Lower leg skin (tissue), 4 donors: ENCODE results near the gene MAD1L1. TPM values are rescaled to one million over a fixed set of nuclear protein-coding genes. Genes with fewer than 3 reads are reported as not detected.

Source experiments
- DNase-seq, 2 donors: peaks; one replicate each; pipeline ENCODE4 v3.0.0-alpha.2; 2019; ENCODE audit warnings: low spot score in 2 of 2
- H3K4me3 ChIP-seq: fragments of 200-600 bp; sonication (generic); 2 replicates; pipeline ENCODE4 v1.5.1; 2017; ENCODE audit warnings: mild to moderate bottlenecking, low read depth; ENCODE audit not compliant: poor library complexity, severe bottlenecking
- CTCF ChIP-seq, 3 donors: fragments of 450-650 bp; IDR thresholded peaks; one replicate each; pipeline ENCODE4 v1.5.1; 2016; ENCODE audit warnings: antibody characterized with exemption in 3 of 3, mild to moderate bottlenecking in 3 of 3, moderate library complexity in 2 of 3
- POLR2A ChIP-seq, 2 donors: fragments of 450-650 bp; IDR thresholded peaks; one replicate each; pipeline ENCODE4 v1.6.1; 2016 to 2017; ENCODE audit warnings: antibody characterized with exemption in 2 of 2, mild to moderate bottlenecking in 1 of 2, moderate library complexity in 1 of 2
- WGBS, 2 donors: methylation state at CpG; one replicate each; pipeline ENCODE4 v1.1.5; 2018; 5-methylcytosine and 5-hydroxymethylcytosine counted together
- intact Hi-C: fragments of 100-400 bp; cut with DNase I; formaldehyde crosslinking; loops from one replicate; pipeline ENCODE4 v1.15.0; 2023; ENCODE audit warnings: low total_unique reads
- total RNA-seq, 4 donors: library from RNA; depleted of rRNA; stranded (reverse); fragments of >200 nt; gene quantifications; one replicate each; pipeline ENCODE4 v1.1.0, GENCODE V29; 2016

The MAD1L1 gene
- total RNA-seq, 4 donors from 2014 or later: 37.7 to 77.8 (median 59.4) TPM

- TF ChIP-seq POLR2A (IDR thresholded peaks at IDR 0.05): no peak
- TF ChIP-seq CTCF (IDR thresholded peaks at IDR 0.05): no peak
- 89 to 91% methylated on average over 29 to 32 of the region's 32 CpGs for WGBS, 2 donors
Measured at GRCh38 chr7:2253525-2254244, 20.9 kb upstream of the MAD1L1 start.

DNA sequence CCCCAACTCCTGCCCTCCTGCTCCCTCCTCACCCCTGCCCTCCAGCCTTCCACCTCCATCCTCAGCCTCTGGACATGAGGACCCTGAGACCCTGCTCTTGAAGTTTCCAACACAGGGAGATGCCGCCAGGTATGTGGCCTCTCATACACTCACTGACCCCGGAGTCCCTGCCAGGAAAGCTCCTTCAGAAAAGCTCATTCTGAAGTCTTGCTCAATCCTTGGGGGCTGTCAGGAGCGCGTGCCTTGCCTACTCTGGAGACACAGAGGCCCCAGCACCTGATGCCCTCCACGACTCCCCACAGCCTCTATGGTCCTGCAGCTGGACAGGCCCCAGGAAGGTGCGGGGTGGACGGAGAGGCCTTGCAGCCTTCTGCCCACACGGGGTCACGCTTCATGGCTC, 20.3 kb upstream of the MAD1L1 start:
- DNase-seq: no peak
- WGBS, 2 donors: 88 to 92% methylated on average over 9 of the region's 9 CpGs

More at GRCh38 chr7:2253525-2254244, 20.9 kb upstream of the MAD1L1 start:
- H3K4me3 ChIP-seq: no peak overlapping the region
- no peak for DNase-seq
- intact Hi-C loops: no loop called here

DNA sequence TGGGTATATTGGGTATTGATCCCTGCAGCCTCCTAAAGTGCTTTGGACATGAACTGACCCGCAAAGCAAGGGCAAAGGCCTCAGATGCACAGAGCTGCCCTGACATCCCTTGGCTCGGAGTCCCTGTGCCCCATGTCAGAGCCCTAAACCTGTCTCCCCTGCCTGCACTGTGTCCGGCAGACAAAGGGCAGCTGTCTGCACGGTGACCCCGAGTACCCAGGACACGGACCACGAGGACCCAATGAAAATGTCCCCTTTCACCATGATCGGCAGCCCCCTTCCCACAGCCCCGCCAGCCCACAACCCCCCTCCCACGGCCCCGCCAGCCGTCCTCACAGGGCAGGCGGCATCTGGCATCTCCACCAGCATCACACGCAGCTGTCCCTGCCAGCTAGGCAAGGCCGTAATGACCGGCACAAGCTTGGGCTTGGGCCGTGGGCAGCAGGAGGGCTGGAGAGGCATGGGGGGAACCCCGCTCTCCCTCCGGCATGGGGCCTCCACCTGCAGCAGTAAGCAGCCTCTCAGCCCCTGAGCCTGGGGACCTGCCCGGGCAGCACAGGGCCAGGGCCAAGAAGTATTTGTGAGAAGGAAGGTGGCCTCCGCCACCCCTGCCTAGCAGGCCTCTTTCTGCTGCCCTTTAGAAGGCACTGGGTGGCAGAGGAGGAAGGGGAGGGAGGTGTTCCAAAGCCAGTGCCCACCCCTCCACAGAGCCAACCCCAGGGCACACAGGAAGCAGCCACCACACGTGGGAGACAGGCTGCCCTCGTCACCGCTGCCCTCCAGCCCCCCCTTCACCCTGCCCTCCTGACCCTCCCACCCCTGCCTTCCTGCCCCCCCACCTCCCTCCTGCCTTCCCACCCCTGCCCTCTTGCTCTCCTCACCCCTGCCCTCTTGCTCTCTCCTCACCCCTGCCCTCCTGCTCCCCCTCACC, 19.4 kb upstream of the MAD1L1 start:
- TF ChIP-seq POLR2A (IDR thresholded peaks at IDR 0.05) (no peak), CTCF (IDR thresholded peaks at IDR 0.05) (no peak)
- DNase-seq: no peak
- 81 to 84% methylated on average over 21 to 23 of the region's 24 CpGs for WGBS, 2 donors
- intact Hi-C loops: no loop called here
- no peak overlapping the region for H3K4me3 ChIP-seq

More for the DNA sequence above, 20.3 kb upstream of the MAD1L1 start:
- TF ChIP-seq CTCF (IDR thresholded peaks at IDR 0.05) (no peak), POLR2A (IDR thresholded peaks at IDR 0.05) (no peak)
- intact Hi-C loops: no loop called here
- H3K4me3 ChIP-seq: no peak overlapping the region

- WGBS, 2 donors: 78 to 81% methylated on average over 10 of the region's 10 CpGs
- intact Hi-C loops: no loop called here
- no peak for DNase-seq
- TF ChIP-seq POLR2A (IDR thresholded peaks at IDR 0.05): no peak
- H3K4me3 ChIP-seq: no peak overlapping the region
Measured at GRCh38 chr7:2251381-2251780, 18.6 kb upstream of the MAD1L1 start.

DNA sequence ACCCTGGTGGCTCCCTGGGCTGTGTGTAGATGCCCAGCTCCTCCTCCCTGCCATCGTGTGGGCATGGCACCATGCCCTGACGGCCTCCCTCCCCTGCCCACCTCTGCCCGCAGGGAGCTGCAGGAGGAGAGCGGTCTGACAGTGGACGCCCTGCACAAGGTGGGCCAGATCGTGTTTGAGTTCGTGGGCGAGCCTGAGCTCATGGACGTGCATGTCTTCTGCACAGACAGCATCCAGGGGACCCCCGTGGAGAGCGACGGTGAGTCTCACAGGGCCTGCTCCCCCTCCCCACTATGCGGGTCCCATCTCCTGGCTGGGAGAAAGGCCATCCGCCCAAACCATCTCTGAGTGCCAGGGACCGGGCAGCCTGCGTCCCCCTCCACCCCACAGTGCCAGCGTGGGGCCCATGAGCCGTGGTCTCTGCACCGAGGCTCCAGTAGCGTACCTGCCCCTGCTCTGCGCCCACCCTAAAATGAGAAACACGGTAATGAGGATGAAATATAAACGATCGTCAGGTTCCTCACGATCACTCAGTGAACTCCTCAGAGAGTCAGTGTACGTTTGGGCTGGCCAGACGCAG, 17.1 kb upstream of the MAD1L1 start:
- H3K4me3 ChIP-seq: no peak overlapping the region
- no peak for DNase-seq
- intact Hi-C loops: no loop called here
- 82% methylated on average over 24 to 27 of the region's 27 CpGs for WGBS, 2 donors
- TF ChIP-seq POLR2A (IDR thresholded peaks at IDR 0.05) (no peak), CTCF (IDR thresholded peaks at IDR 0.05) (no peak)
